NCI-H526 treated with DMSO at 0.1 percent for 48 hours (cell line): ENCODE results near the gene GNA12.
"Not testable (repeated sequence)": the region's sequence is repeated elsewhere in the genome, so short reads cannot be mapped to it uniquely, and the experiment has no call there.

Source experiments
- DNase-seq: peaks from one replicate; lab custom pipeline; 2025; lab: John Stamatoyannopoulos, UW

GNA12 gene

GRCh38 chr7:2689951-2690705, 154.0 kb downstream of the GNA12 start:
- DNase-seq = no peak

- DNase-seq = no peak
Measured at GRCh38 chr7:2689343-2689847, 154.7 kb downstream of the GNA12 start.

- DNase-seq = no peak
Measured at GRCh38 chr7:2688409-2689342, 155.4 kb downstream of the GNA12 start.

- no peak for DNase-seq
Measured at GRCh38 chr7:2687881-2688318, 156.2 kb downstream of the GNA12 start, which contains the start of gene AMZ1. AMZ1 (plus strand) TSS chr7:2688202; CDS start chr7:2700452, 12,250 bp downstream.

GRCh38 chr7:2687338-2687869, 156.7 kb downstream of the GNA12 start:
- no peak for DNase-seq

- DNase-seq = no peak
Measured at GRCh38 chr7:2686101-2686500, 158.0 kb downstream of the GNA12 start.

- no peak for DNase-seq
Measured at GRCh38 chr7:2684501-2684900, 159.6 kb downstream of the GNA12 start.

GRCh38 chr7:2681929-2682799, 161.9 kb downstream of the GNA12 start:
- no peak for DNase-seq

- no peak for DNase-seq
Measured at GRCh38 chr7:2680792-2681490, 163.2 kb downstream of the GNA12 start.

GRCh38 chr7:2680256-2680655, 163.9 kb downstream of the GNA12 start:
- DNase-seq = no peak

GRCh38 chr7:2679135-2680127, 164.7 kb downstream of the GNA12 start:
- not testable (repeated sequence) for DNase-seq

GRCh38 chr7:2678454-2678853, 165.7 kb downstream of the GNA12 start:
- not testable (repeated sequence) for DNase-seq
